SH-SY5Y (cell line): Measurements from ENCODE around the gene DOK6.
A peak's percentile ranks its signal among the peaks of the same experiment; 100 is the strongest.

Experiments used
- GATA2 ChIP-seq: IDR thresholded peaks from 2 replicates; pipeline ENCODE4 v1.6.1; 2011; ENCODE audit warnings: mild to moderate bottlenecking, low read depth, low read length
- GATA3 ChIP-seq: IDR thresholded peaks from 2 replicates; pipeline ENCODE4 v1.6.1; 2011; ENCODE audit warnings: low read depth, mild to moderate bottlenecking, low read length, moderate library complexity

- TF ChIP-seq GATA3 (peak; percentile 34; the same call in 1 of the 2 replicates), GATA2 (peak; percentile 80)
Observed at GRCh38 chr18:69586537-69586936, 185.8 kb downstream of the DOK6 start.
